OCI-LY1 (cell line): ENCODE data around the gene PKN1.
"Not testable (repeated sequence)": the region's sequence is repeated elsewhere in the genome, so short reads cannot be mapped to it uniquely, and the experiment has no call there.

Source experiments
- EZH2 ChIP-seq: fragments of 200-600 bp; sonication (generic), shearing (Covaris generic); IDR thresholded peaks from 2 replicates; pipeline ENCODE4 v1.8.0; 2017; ENCODE audit warnings: borderline replicate concordance, mixed run types, mild to moderate bottlenecking, antibody characterized with exemption, low read length, moderate library complexity, mixed read lengths
- TF ChIP-seq, protein P1 (sequence below): fragments of 200-600 bp; sonication (generic), shearing (Covaris generic); IDR thresholded peaks from 2 replicates; pipeline ENCODE4 v1.5.1; 2017; ENCODE audit warnings: mild to moderate bottlenecking, antibody characterized with exemption, low read length, moderate library complexity, mixed read lengths

DNA sequence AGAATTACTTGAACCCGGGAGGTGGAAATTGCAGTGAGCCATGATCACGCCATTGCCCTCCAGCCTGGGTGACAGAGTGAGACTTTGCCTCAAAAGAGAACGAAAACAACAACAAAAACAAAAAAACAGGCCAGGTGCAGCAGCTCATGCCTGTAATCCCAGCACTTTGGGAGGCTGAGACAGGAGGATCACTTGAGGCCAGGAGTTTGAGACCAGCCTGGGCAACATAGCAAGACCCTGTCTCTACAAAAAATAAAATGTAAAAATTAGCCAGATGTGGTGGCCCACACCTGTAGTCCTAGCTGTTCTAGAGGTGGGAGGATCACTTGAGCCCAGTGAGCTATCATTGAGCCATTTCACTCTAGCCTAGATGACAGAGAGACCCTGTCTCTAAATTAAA lies 19.2 kb downstream of the PKN1 start:
- TF ChIP-seq, protein P1, sequence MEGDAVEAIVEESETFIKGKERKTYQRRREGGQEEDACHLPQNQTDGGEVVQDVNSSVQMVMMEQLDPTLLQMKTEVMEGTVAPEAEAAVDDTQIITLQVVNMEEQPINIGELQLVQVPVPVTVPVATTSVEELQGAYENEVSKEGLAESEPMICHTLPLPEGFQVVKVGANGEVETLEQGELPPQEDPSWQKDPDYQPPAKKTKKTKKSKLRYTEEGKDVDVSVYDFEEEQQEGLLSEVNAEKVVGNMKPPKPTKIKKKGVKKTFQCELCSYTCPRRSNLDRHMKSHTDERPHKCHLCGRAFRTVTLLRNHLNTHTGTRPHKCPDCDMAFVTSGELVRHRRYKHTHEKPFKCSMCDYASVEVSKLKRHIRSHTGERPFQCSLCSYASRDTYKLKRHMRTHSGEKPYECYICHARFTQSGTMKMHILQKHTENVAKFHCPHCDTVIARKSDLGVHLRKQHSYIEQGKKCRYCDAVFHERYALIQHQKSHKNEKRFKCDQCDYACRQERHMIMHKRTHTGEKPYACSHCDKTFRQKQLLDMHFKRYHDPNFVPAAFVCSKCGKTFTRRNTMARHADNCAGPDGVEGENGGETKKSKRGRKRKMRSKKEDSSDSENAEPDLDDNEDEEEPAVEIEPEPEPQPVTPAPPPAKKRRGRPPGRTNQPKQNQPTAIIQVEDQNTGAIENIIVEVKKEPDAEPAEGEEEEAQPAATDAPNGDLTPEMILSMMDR: not testable (repeated sequence)
- TF ChIP-seq EZH2: not testable (repeated sequence)
